ENCODE measurements around the gene CDCA4. TPM values are rescaled to one million over a fixed set of nuclear protein-coding genes. Genes with fewer than 3 reads are reported as not detected.

The CDCA4 gene
- polyA plus RNA-seq, 1 donor from 2014 or later, result 5.4 TPM

DNA sequence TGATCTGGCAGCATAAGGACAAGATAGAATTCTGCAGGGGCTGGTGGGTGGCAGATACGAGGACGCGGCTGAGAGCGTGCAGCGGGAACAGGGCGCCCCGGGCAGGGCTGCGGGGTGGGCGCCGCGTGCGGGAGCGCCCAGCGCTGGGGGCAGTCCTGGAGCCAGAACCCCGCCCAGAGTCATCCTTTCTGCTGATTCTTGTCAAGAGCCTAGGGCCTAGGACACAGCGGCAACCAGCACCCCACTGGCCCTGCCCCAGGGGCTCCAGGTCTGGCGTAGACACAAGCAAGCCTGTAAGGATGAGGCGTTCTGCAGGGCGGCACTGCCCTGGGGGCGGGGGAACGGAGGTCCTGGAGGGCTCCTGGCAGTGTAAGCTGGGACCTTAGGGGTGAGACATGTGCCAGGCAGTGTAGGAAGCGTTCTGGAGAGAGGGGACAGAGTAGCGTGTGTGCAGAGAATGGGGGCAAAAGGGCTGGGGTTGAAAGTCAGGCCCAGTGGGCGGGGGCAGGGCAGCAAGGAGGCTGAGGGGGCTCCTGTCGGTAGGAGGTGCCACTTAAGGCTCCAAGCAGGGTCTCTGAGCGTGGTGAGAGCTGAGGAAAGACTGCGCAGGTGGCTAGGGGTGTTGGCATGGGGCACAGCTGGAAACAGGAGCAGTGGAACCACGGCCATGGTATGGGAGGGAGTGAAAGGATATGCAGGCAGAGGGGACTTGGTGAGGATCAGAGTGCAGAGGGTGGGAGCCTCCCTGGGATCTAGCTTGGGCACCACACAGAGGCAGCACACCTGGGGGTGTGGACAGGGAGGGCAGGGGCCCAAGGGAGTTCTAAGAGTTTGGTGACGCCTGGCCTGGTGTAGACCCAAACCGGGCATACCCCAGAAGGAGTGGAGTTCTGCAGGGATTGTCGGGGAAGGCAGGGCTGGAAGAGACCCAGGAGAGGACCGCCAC lies 41.9 kb downstream of the CDCA4 start:
- no peak overlapping the region for H3K9ac ChIP-seq (ENCODE audit: low read length)
- no peaks in the 10 kb centered on the region for H3F3A ChIP-seq (ENCODE audit: insufficient read depth, low read length, poor library complexity, severe bottlenecking)
- H3K79me2 ChIP-seq (replicated peaks; ENCODE audit: insufficient read depth, low read length), result no peaks in the 10 kb centered on the region
- H3K36me3 ChIP-seq (ENCODE audit: insufficient read depth, low read length), result no peaks in the 10 kb centered on the region
- no peak overlapping the region for H3K4me2 ChIP-seq (ENCODE audit: low read length)
- peak overlapping the region; percentile 57 for H3K4me3 ChIP-seq (ENCODE audit: low read length)
- no peak overlapping the region for H2AFZ ChIP-seq (ENCODE audit: low read depth, low read length)
- TF ChIP-seq, protein P1, sequence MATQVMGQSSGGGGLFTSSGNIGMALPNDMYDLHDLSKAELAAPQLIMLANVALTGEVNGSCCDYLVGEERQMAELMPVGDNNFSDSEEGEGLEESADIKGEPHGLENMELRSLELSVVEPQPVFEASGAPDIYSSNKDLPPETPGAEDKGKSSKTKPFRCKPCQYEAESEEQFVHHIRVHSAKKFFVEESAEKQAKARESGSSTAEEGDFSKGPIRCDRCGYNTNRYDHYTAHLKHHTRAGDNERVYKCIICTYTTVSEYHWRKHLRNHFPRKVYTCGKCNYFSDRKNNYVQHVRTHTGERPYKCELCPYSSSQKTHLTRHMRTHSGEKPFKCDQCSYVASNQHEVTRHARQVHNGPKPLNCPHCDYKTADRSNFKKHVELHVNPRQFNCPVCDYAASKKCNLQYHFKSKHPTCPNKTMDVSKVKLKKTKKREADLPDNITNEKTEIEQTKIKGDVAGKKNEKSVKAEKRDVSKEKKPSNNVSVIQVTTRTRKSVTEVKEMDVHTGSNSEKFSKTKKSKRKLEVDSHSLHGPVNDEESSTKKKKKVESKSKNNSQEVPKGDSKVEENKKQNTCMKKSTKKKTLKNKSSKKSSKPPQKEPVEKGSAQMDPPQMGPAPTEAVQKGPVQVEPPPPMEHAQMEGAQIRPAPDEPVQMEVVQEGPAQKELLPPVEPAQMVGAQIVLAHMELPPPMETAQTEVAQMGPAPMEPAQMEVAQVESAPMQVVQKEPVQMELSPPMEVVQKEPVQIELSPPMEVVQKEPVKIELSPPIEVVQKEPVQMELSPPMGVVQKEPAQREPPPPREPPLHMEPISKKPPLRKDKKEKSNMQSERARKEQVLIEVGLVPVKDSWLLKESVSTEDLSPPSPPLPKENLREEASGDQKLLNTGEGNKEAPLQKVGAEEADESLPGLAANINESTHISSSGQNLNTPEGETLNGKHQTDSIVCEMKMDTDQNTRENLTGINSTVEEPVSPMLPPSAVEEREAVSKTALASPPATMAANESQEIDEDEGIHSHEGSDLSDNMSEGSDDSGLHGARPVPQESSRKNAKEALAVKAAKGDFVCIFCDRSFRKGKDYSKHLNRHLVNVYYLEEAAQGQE (IDR thresholded peaks at IDR 0.05; ENCODE audit: borderline replicate concordance), result no peak
- TF ChIP-seq TAF1 (IDR thresholded peaks at IDR 0.05; ENCODE audit: low read depth), result no peak
- H3K27me3 ChIP-seq (ENCODE audit: insufficient read depth, low read depth, low read length), result peaks cover 27% of the 10 kb centered on the region
- no peaks in the 10 kb centered on the region for H3K9me2 ChIP-seq (ENCODE audit: insufficient read depth, low read length)
- H3K9me3 ChIP-seq (ENCODE audit: low read length), result no peaks in the 10 kb centered on the region
- H3K27ac ChIP-seq (ENCODE audit: low read length), result no peak overlapping the region
- H4K20me1 ChIP-seq (ENCODE audit: insufficient read depth), result no peaks in the 10 kb centered on the region

DNA sequence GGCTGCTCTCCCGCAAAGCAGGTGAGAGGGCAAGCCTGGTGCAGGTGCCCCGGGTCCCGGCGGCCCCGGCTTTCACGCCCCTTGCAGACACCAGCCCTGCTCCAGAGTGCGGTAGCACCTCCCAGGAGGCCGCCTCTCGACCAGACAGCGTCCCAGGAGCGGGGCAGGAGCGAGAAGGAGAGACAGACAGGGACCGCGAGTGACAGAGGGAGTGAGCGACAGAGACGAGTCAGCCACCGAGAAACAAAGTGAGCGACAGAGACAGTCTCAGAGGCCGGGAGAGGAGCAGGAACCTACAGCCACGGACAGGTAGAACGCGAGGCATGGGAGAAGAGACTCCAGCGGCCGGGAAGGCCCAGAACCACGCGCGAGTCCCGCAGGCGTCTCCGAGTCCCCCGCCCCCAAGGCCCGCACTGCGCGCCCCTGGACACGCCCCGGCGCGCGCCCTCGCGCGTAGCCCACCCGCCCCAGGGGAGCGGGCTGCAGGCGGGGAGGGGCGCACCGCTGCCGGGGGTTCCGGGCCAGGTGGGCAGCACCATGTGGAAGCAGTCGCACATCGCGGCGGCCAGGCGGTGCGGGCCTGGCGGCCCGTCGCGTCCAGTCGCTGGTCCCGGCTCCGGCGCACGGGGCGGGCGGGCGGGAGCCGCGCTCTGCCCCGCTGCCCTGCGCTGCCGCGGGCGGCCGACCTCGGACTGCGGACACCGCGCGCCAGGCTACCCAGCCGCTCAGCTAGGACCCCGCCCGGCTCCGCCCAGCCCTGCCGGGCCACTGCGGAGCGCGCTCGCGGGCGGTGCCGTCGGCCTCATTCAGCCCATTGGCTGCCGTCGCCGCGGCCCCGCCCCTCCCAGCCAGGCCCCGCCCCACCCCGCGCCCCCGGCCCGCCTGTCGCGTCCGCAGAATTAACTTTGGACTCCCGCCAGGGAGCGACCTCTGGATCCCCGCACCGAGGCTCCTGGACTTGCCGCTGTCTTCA lies 42.9 kb downstream of the CDCA4 start, which contains the start of gene AHNAK2:
Gene AHNAK2, minus strand, starts transcription at position 694 of the 973 bp plus-strand sequence. Its CDS starts 137 bp downstream, at position 557.
- H3K27me3 ChIP-seq (ENCODE audit: insufficient read depth, low read depth, low read length), result peaks cover 27% of the 10 kb centered on the region
- H3K36me3 ChIP-seq (ENCODE audit: insufficient read depth, low read length), result no peaks in the 10 kb centered on the region
- TF ChIP-seq SMC3 (conservative IDR thresholded peaks at IDR 0.05; ENCODE audit: poor library complexity) (no peak), RAD21 (conservative IDR thresholded peaks at IDR 0.05) (no peak), POLR2AphosphoS5 (IDR thresholded peaks at IDR 0.05) (no peak), EP300 (conservative IDR thresholded peaks at IDR 0.05; ENCODE audit: poor library complexity, severe bottlenecking) (peak; percentile 21), EZH2 (IDR thresholded peaks at IDR 0.05; ENCODE audit: borderline replicate concordance, insufficient read depth, low read length, poor library complexity, severe bottlenecking) (no peak), MXI1 (conservative IDR thresholded peaks at IDR 0.05; ENCODE audit: poor library complexity, severe bottlenecking) (peak; percentile 47), TAF1 (IDR thresholded peaks at IDR 0.05; ENCODE audit: low read depth) (no peak)
- TF ChIP-seq, protein P1 (IDR thresholded peaks at IDR 0.05; ENCODE audit: borderline replicate concordance), result no peak
- TF ChIP-seq, protein P2, sequence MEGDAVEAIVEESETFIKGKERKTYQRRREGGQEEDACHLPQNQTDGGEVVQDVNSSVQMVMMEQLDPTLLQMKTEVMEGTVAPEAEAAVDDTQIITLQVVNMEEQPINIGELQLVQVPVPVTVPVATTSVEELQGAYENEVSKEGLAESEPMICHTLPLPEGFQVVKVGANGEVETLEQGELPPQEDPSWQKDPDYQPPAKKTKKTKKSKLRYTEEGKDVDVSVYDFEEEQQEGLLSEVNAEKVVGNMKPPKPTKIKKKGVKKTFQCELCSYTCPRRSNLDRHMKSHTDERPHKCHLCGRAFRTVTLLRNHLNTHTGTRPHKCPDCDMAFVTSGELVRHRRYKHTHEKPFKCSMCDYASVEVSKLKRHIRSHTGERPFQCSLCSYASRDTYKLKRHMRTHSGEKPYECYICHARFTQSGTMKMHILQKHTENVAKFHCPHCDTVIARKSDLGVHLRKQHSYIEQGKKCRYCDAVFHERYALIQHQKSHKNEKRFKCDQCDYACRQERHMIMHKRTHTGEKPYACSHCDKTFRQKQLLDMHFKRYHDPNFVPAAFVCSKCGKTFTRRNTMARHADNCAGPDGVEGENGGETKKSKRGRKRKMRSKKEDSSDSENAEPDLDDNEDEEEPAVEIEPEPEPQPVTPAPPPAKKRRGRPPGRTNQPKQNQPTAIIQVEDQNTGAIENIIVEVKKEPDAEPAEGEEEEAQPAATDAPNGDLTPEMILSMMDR (IDR thresholded peaks at IDR 0.05; ENCODE audit: poor library complexity, severe bottlenecking), result no peak
- H3K9me3 ChIP-seq (ENCODE audit: low read length), result no peaks in the 10 kb centered on the region
- H2AFZ ChIP-seq (ENCODE audit: low read depth, low read length), result no peak within 1 kb of the TSS
- H3K9ac ChIP-seq (ENCODE audit: low read length), result peak within 1 kb of the TSS; percentile 56
- H3F3A ChIP-seq (ENCODE audit: insufficient read depth, low read length, poor library complexity, severe bottlenecking), result no peaks in the 10 kb centered on the region
- H4K20me1 ChIP-seq (ENCODE audit: insufficient read depth), result no peaks in the 10 kb centered on the region
- no peak within 1 kb of the TSS for H3K27ac ChIP-seq (ENCODE audit: low read length)
- peak within 1 kb of the TSS; percentile 58 for H3K4me2 ChIP-seq (ENCODE audit: low read length)
- no peaks in the 10 kb centered on the region for H3K79me2 ChIP-seq (replicated peaks; ENCODE audit: insufficient read depth, low read length)
- H3K4me3 ChIP-seq (ENCODE audit: low read length), result peak within 1 kb of the TSS; percentile 70
- H3K9me2 ChIP-seq (ENCODE audit: insufficient read depth, low read length), result no peaks in the 10 kb centered on the region

Data from neural cell (in vitro differentiated cells).